Endothelial cell of umbilical vein (primary cell): ENCODE results near the gene KIF18A. TPM values are rescaled to one million over a fixed set of nuclear protein-coding genes. Genes with fewer than 3 reads are reported as not detected.

Experiments used
- BruUV-seq: library from RNA; stranded (reverse); fragments of 400-500 nt; replicated peaks from 2 replicates; lab custom pipeline; 2021; lab: Mats Ljungman, UMichigan
- CTCF ChIA-PET: fragments of 300-600, 350-600 bp; sonication (Branson Sonifier 250); formaldehyde crosslinking; loops from one replicate; lab custom pipeline; 2021; ENCODE audit warnings: antibody characterized with exemption, inconsistent platforms; lab: Charles Lee
- POLR2A ChIA-PET: fragments of 300-600, 350-600 bp; sonication (Branson Sonifier 250); formaldehyde crosslinking; loops from one replicate; lab custom pipeline; 2021; ENCODE audit warnings: antibody characterized with exemption, inconsistent platforms; lab: Charles Lee
- DNase-seq: peaks from one replicate; pipeline ENCODE4 v3.0.0-alpha.2; 2011; ENCODE audit warnings: low read depth, low spot score
- FAIRE-seq: peaks from 2 replicates; lab custom pipeline; 2011; peaks lifted over from hg19 to GRCh38; lab: Jason Lieb, UNC
- H2AFZ ChIP-seq: 2 replicates; pipeline ENCODE4 v1.6.0; 2012; ENCODE audit warnings: low read depth, low read length, control low read depth, inconsistent platforms
- H3K27ac ChIP-seq: 2 replicates; pipeline ENCODE4 v1.5.1; 2011; ENCODE audit warnings: low read depth, mild to moderate bottlenecking, control low read depth, low read length, moderate library complexity; ENCODE audit not compliant: insufficient read depth
- H3K27me3 ChIP-seq, 2 experiments: 2 replicates each; pipeline versions ENCODE4 v1.6.0 to v1.6.1; 2011; ENCODE audit warnings: low read length in 2 of 2, mixed read lengths in 1 of 2; ENCODE audit not compliant: control insufficient read depth in 2 of 2, insufficient read depth in 2 of 2
- H3K36me3 ChIP-seq, 2 experiments: 2 replicates in 1 of 2; 3 replicates in 1 of 2; pipeline ENCODE4 v1.5.1; 2011; ENCODE audit warnings: low read length in 2 of 2, mild to moderate bottlenecking in 1 of 2, moderate library complexity in 1 of 2; ENCODE audit not compliant: control insufficient read depth in 2 of 2, insufficient read depth in 2 of 2; ENCODE audit errors: extremely low read depth in 1 of 2
- H3K4me1 ChIP-seq: 3 replicates; pipeline ENCODE4 v1.5.1; 2011; ENCODE audit warnings: mild to moderate bottlenecking, low read length; ENCODE audit not compliant: control insufficient read depth, insufficient read depth; ENCODE audit errors: extremely low read depth
- H3K4me2 ChIP-seq: 2 replicates; pipeline ENCODE4 v1.6.1; 2011; ENCODE audit warnings: low read length, control low read depth, mixed read lengths; ENCODE audit not compliant: insufficient read depth
- H3K4me3 ChIP-seq, 3 experiments: fragments of 200-600 bp in 1 of 3; sonication (generic), shearing (Covaris generic) in 1 of 3; replicated peaks in 1 of 3; 2 replicates each; pipeline ENCODE4 v1.5.1; 2011 to 2016; ENCODE audit warnings: control low read depth in 3 of 3, low read length in 3 of 3, mild to moderate bottlenecking in 2 of 3, inconsistent platforms in 1 of 3, low read depth in 1 of 3, moderate library complexity in 1 of 3; ENCODE audit not compliant: insufficient read depth in 1 of 3
- H3K79me2 ChIP-seq: 2 replicates; pipeline ENCODE4 v1.6.0; 2012; ENCODE audit warnings: low read length, inconsistent platforms; ENCODE audit not compliant: control insufficient read depth, insufficient read depth
- H3K9ac ChIP-seq: replicated peaks from 2 replicates; pipeline ENCODE3; 2011; ENCODE audit warnings: low read length, control low read depth; ENCODE audit not compliant: insufficient read depth; ENCODE audit errors: extremely low read depth
- H3K9me1 ChIP-seq: replicated peaks from 3 replicates; pipeline ENCODE4 v1.6.0; 2011; ENCODE audit warnings: mild to moderate bottlenecking, low read length; ENCODE audit not compliant: control insufficient read depth, insufficient read depth; ENCODE audit errors: extremely low read depth
- H3K9me3 ChIP-seq: replicated peaks from 2 replicates; pipeline ENCODE4 v1.5.1; 2012; ENCODE audit warnings: low read length, inconsistent platforms; ENCODE audit not compliant: control insufficient read depth, insufficient read depth
- H4K20me1 ChIP-seq: replicated peaks from 2 replicates; pipeline ENCODE3; 2011; ENCODE audit warnings: mild to moderate bottlenecking, low read length; ENCODE audit not compliant: control insufficient read depth, insufficient read depth; ENCODE audit errors: extremely low read depth
- CTCF ChIP-seq, 2 donors: IDR thresholded peaks; 1 replicate in 1 of 2; 2 replicates in 1 of 2; pipeline ENCODE4 v1.5.1; 2011; ENCODE audit warnings: low read length in 2 of 2, mild to moderate bottlenecking in 2 of 2, moderate library complexity in 2 of 2, control low read depth in 1 of 2, inconsistent platforms in 1 of 2, low read depth in 1 of 2; ENCODE audit not compliant: insufficient read depth in 1 of 2; ENCODE audit errors: extremely low read depth in 1 of 2
- FOS ChIP-seq: IDR thresholded peaks from 2 replicates; pipeline ENCODE4 v1.6.1; 2011; ENCODE audit warnings: mild to moderate bottlenecking, low read length, moderate library complexity, borderline replicate concordance; ENCODE audit not compliant: insufficient read depth
- MAX ChIP-seq: IDR thresholded peaks from 2 replicates; pipeline ENCODE4 v1.6.1; 2011; ENCODE audit not compliant: insufficient read depth, insufficient read length
- MYC ChIP-seq: IDR thresholded peaks from one replicate; pipeline ENCODE4 v1.6.1; 2011; ENCODE audit warnings: mild to moderate bottlenecking, low read depth, low read length
- POLR2A ChIP-seq: IDR thresholded peaks from 2 replicates; pipeline ENCODE4 v1.6.1; 2012; ENCODE audit warnings: low read depth, mild to moderate bottlenecking, control low read depth, low read length
- POLR2AphosphoS5 ChIP-seq: IDR thresholded peaks from 2 replicates; pipeline ENCODE4 v1.6.1; 2012; ENCODE audit warnings: low read depth, mild to moderate bottlenecking, control low read depth, low read length, moderate library complexity; ENCODE audit not compliant: insufficient read depth
- dilution Hi-C: fragments of 300-500 bp; cut with MboI; formaldehyde crosslinking; loops from one replicate; pipeline ENCODE4 v1.15.0; 2019; ENCODE audit warnings: low sequenced_read_pairs; ENCODE audit not compliant: extremely low pct_ligation_motif_present
- intact Hi-C: fragments of 100-400 bp; cut with micrococcal nuclease; formaldehyde crosslinking; loops from one replicate; pipeline ENCODE4 v1.10.0; 2022
- polyA plus RNA-seq, 4 experiments: library from polyadenylated mRNA; depleted of rRNA in 3 of 4; stranded (reverse) in 3 of 4; unstranded in 1 of 4; fragments of >200 nt; gene quantifications; 2 replicates each; pipeline versions ENCODE4 v1.2.1 to v1.2.3, GENCODE V29; 2011 to 2012; ENCODE audit warnings: missing spikeins in 1 of 4
- total RNA-seq: library from RNA; stranded (reverse); gene quantifications from 2 replicates; pipeline ENCODE4 v1.2.3, GENCODE V29; 2021

Gene KIF18A
- total and polyA plus RNA-seq, 2 donors (not counting 3 experiments of a cell fraction or from before 2014, with no cell fraction given), result 2.5 to 18.5 TPM

GRCh38 chr11:28048812-28049211, 59.1 kb downstream of the KIF18A start:
- no peaks in the 10 kb centered on the region for H3K27me3 ChIP-seq
- no peak overlapping the region for H3K9ac ChIP-seq
- ChIA-PET CTCF (interaction anchor here (1.1 to 1.9 kb wide), 3 partner anchors 9 to 23 kb away, joined by 3 to 4 read pairs (median 4); no protein-coding TSS in a partner anchor), POLR2A (no interaction called here)
- no peak overlapping the region for H3K27ac ChIP-seq
- peaks cover 11% of the 10 kb centered on the region for H3K4me1 ChIP-seq
- no peak overlapping the region for H2AFZ ChIP-seq
- H3K79me2 ChIP-seq, result no peaks in the 10 kb centered on the region
- H3K9me1 ChIP-seq, result no peaks in the 10 kb centered on the region
- FAIRE-seq (no peak), DNase-seq (peak; percentile 2)
- no peak overlapping the region for H3K4me3 ChIP-seq
- TF ChIP-seq POLR2A, result no peak
- no peak for TF ChIP-seq POLR2AphosphoS5
- no peak for TF ChIP-seq CTCF (IDR thresholded peaks at IDR 0.05; ENCODE audit: extremely low read depth in 1 of 2, insufficient read depth in 1 of 2, low read depth in 1 of 2, low read length in 2 of 2)
- dilution Hi-C loops (no loop called here), intact Hi-C loops (no loop called here)
- BruUV-seq, result no TSS peak
- no peaks in the 10 kb centered on the region for H3K36me3 ChIP-seq
- H4K20me1 ChIP-seq, result no peaks in the 10 kb centered on the region
- H3K9me3 ChIP-seq, result no peaks in the 10 kb centered on the region
- H3K4me2 ChIP-seq, result no peak overlapping the region

DNA sequence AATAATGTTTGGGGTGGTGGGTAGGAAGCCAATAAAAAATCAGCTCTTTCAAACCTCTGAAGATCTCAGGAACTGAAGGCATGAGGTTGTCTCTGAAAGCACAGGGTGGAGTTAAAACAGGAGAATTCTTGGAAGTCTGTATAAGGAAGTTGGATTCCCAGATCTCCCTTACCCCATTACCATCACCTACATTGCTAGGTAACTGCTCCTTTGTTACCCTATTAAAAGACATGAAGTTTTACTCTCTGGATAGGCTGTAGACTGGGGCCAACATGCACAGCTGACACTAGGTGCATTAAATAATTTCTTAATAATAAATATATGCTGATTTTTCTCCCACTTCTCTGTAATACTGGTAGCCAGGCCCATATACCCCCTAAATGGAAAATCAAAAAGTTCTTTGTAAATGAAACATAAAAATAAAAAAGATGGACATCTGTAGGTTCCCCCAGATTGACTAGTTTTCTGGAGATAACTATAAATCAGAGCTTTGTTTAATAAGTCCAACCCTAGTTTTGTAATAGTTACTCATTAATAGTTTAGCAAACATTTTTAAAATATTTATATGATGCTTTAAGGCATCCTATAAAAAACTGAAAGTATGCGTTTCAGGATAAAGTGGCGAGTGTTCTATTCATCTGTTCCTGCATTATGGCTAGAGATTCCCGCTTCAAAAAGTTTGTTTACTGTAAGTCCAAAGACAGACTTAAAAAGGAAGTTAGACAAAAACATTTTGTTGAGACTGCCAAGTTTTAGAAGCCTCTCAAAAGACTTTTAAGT, 63.8 kb downstream of the KIF18A start:
- H4K20me1 ChIP-seq, result no peaks in the 10 kb centered on the region
- no peaks in the 10 kb centered on the region for H3K79me2 ChIP-seq
- intact Hi-C loops, result no loop called here
- H3K4me1 ChIP-seq, result peaks cover under 1% of the 10 kb centered on the region
- TF ChIP-seq MAX (no peak), POLR2A (no peak), MYC (no peak), CTCF (IDR thresholded peaks at IDR 0.05; ENCODE audit: extremely low read depth in 1 of 2, insufficient read depth in 1 of 2, low read depth in 1 of 2, low read length in 2 of 2) (no peak), POLR2AphosphoS5 (no peak), FOS (no peak)
- FAIRE-seq (no peak), DNase-seq (no peak)
- H3K9ac ChIP-seq, result no peak overlapping the region
- no peak overlapping the region for H3K4me3 ChIP-seq
- no peak overlapping the region for H3K27ac ChIP-seq
- H3K36me3 ChIP-seq, result no peaks in the 10 kb centered on the region
- no peak overlapping the region for H2AFZ ChIP-seq
- H3K9me1 ChIP-seq, result no peaks in the 10 kb centered on the region
- dilution Hi-C loops, result no loop called here
- no TSS peak for BruUV-seq
- no peaks in the 10 kb centered on the region for H3K9me3 ChIP-seq
- no peak overlapping the region for H3K4me2 ChIP-seq
- POLR2A ChIA-PET, result no interaction called here
- CTCF ChIA-PET, result interaction anchor here (1.5 kb wide), 1 partner anchor 10 kb away, joined by 3 read pairs; no protein-coding TSS in a partner anchor
- no peaks in the 10 kb centered on the region for H3K27me3 ChIP-seq
